K562 (cell line): ENCODE measurements around the gene CNIH3. TPM values are rescaled to one million over a fixed set of nuclear protein-coding genes. Genes with fewer than 3 reads are reported as not detected.

Experiments
- ATAC-seq: fragments of 200-7000 bp; cut with Tn5 transposase; 3 replicates; pipeline ENCODE4 v1.9.1; 2020; ENCODE audit warnings: moderate library complexity
- BruUV-seq: library from RNA; stranded (reverse); fragments of 400-500 nt; replicated peaks from 2 replicates; lab custom pipeline; 2021; lab: Mats Ljungman, UMichigan
- CTCF ChIA-PET: fragments of 300-600 bp; formaldehyde crosslinking; extraction: SDS; loops from one replicate; lab custom pipeline; 2021; ENCODE audit warnings: low intra/inter-chr PET ratio; lab: Yijun Ruan, JAX
- POLR2A ChIA-PET: fragments of 300-600, 350-650 bp; sonication (Branson Sonifier 250); formaldehyde crosslinking; extraction: SDS; loops from one replicate; lab custom pipeline; 2021; ENCODE audit warnings: antibody characterized with exemption, inconsistent platforms; lab: Yijun Ruan, JAX
- DNase-seq, 4 experiments: peaks; one replicate each; pipeline versions ENCODE4 v3.0.0 to v3.0.0-alpha.2; 2011 to 2018; ENCODE audit warnings: low spot score in 3 of 4, mixed read lengths in 3 of 4; ENCODE audit errors: extremely low read depth in 1 of 4
- FAIRE-seq: peaks from 2 replicates; lab custom pipeline; 2011; peaks lifted over from hg19 to GRCh38; lab: Jason Lieb, UNC
- H2AFZ ChIP-seq: 2 replicates; pipeline ENCODE4 v1.6.0; 2011; ENCODE audit warnings: low read depth, low read length, control low read depth, inconsistent platforms
- H3K27ac ChIP-seq: fragments of 200-600 bp; 3 replicates; pipeline ENCODE4 v1.8.0; 2011; ENCODE audit warnings: low read depth, mild to moderate bottlenecking, control low read depth, inconsistent platforms, low read length, moderate library complexity, mixed read lengths; ENCODE audit errors: extremely low read depth
- H3K27me3 ChIP-seq, 2 experiments: fragments of 300-600 bp in 1 of 2; 2 replicates in 1 of 2; 3 replicates in 1 of 2; pipeline versions ENCODE4 v1.6.0 to v1.8.0; 2011; ENCODE audit warnings: inconsistent platforms in 2 of 2, low read length in 2 of 2, mild to moderate bottlenecking in 1 of 2, mixed read lengths in 1 of 2, moderate library complexity in 1 of 2; ENCODE audit not compliant: control insufficient read depth in 2 of 2, insufficient read depth in 2 of 2
- H3K36me3 ChIP-seq: fragments of 300-600 bp; 3 replicates; pipeline ENCODE4 v1.8.0; 2011; ENCODE audit warnings: mild to moderate bottlenecking, low read length, inconsistent platforms; ENCODE audit not compliant: control insufficient read depth, insufficient read depth
- H3K4me1 ChIP-seq, 2 experiments: fragments of 200-600 bp in 1 of 2; replicated peaks in 1 of 2; 2 replicates in 1 of 2; 3 replicates in 1 of 2; pipeline versions ENCODE4 v1.5.1 to v1.8.0; 2011; ENCODE audit warnings: inconsistent platforms in 2 of 2, low read length in 2 of 2, mild to moderate bottlenecking in 1 of 2, mixed read lengths in 1 of 2, moderate library complexity in 1 of 2; ENCODE audit not compliant: control insufficient read depth in 2 of 2, insufficient read depth in 2 of 2
- H3K4me2 ChIP-seq: 2 replicates; pipeline ENCODE4 v1.6.1; 2011; ENCODE audit warnings: low read length, control low read depth, inconsistent platforms, mixed read lengths; ENCODE audit not compliant: insufficient read depth
- H3K4me3 ChIP-seq: fragments of 200-600 bp; sonication (generic), shearing (Covaris generic); 2 replicates; pipeline ENCODE4 v1.5.1; 2016; ENCODE audit warnings: control low read depth, inconsistent platforms
- H3K79me2 ChIP-seq: fragments of 200-600 bp; 3 replicates; pipeline ENCODE4 v1.8.0; 2011; ENCODE audit warnings: low read length, inconsistent platforms; ENCODE audit not compliant: control insufficient read depth, insufficient read depth
- H3K9ac ChIP-seq, 2 experiments: 2 replicates each; pipeline versions ENCODE4 v1.6.0 to v1.6.1; 2011; ENCODE audit warnings: low read depth in 2 of 2, low read length in 2 of 2, control low read depth in 1 of 2, inconsistent platforms in 1 of 2, mild to moderate bottlenecking in 1 of 2, mixed read lengths in 1 of 2; ENCODE audit not compliant: insufficient read depth in 1 of 2
- H3K9me1 ChIP-seq: one replicate; pipeline ENCODE4 v1.6.0; 2011; ENCODE audit warnings: inconsistent platforms, mild to moderate bottlenecking, low read length, moderate library complexity; ENCODE audit not compliant: control insufficient read depth, insufficient read depth
- H3K9me3 ChIP-seq: replicated peaks from 2 replicates; pipeline ENCODE4 v1.5.1; 2011; ENCODE audit warnings: low read depth, low read length, inconsistent platforms; ENCODE audit not compliant: control insufficient read depth, insufficient read depth
- H4K20me1 ChIP-seq: replicated peaks from 2 replicates; pipeline ENCODE4 v1.6.1; 2011; ENCODE audit warnings: low read length, inconsistent platforms, mixed read lengths; ENCODE audit not compliant: control insufficient read depth, insufficient read depth
- CUX1 ChIP-seq: fragments of 200-800 bp; sonication (Bioruptor generic); IDR thresholded peaks from 2 replicates; pipeline ENCODE4 v1.6.1; 2016; ENCODE audit warnings: missing genetic modification characterization, missing compliant biosample characterization
- JUND ChIP-seq, 2 experiments: IDR thresholded peaks; 2 replicates in 1 of 2; 3 replicates in 1 of 2; pipeline ENCODE4 v1.6.1; 2011; ENCODE audit warnings: borderline replicate concordance in 2 of 2, low read depth in 2 of 2, low read length in 2 of 2, improper control_type of control experiment in 1 of 2, missing biosample characterization in 1 of 2, missing genetic modification characterization in 1 of 2, missing genetic modification reagents in 1 of 2
- NFIC ChIP-seq: fragments of 450-650 bp; IDR thresholded peaks from 2 replicates; pipeline ENCODE4 v1.6.1; 2017; ENCODE audit warnings: mild to moderate bottlenecking, inconsistent platforms
- RBM25 ChIP-seq: fragments of 200-400 bp; formaldehyde crosslinking; IDR thresholded peaks from 2 replicates; pipeline ENCODE4 v1.6.1; 2018; ENCODE audit warnings: low read length, low read depth, moderate library complexity; ENCODE audit not compliant: severe bottlenecking
- SRSF1 ChIP-seq: fragments of 200-400 bp; formaldehyde crosslinking; IDR thresholded peaks from 2 replicates; pipeline ENCODE4 v1.6.1; 2017; ENCODE audit warnings: mild to moderate bottlenecking, low read depth, low read length, moderate library complexity
- ZNF551 ChIP-seq: fragments of 250-450 bp; sonication (Bioruptor Pico); IDR thresholded peaks from 2 replicates; pipeline ENCODE4 v1.5.0; 2021; ENCODE audit warnings: mild to moderate bottlenecking, moderate library complexity
- WGBS: fragments of 100-300 bp; shearing (Covaris generic); methylation state at CpG from one replicate; pipeline ENCODE4 v1.1.6; 2016; ENCODE audit warnings: low coverage, mixed read lengths; ENCODE audit not compliant: insufficient coverage; ENCODE audit errors: missing lambda C conversion rate; 5-methylcytosine and 5-hydroxymethylcytosine counted together
- in situ Hi-C: fragments of 300-500 bp; cut with MboI; formaldehyde crosslinking; loops from 4 replicates; pipeline ENCODE4 v1.15.0; 2018; ENCODE audit warnings: inconsistent platforms, mixed read lengths
- intact Hi-C: fragments of 100-400 bp; cut with micrococcal nuclease; formaldehyde crosslinking; loops from 2 replicates; pipeline ENCODE4 v1.14.2; 2022
- polyA plus RNA-seq, 8 experiments: library from polyadenylated mRNA; depleted of rRNA in 4 of 8; stranded (reverse) in 5 of 8; unstranded in 3 of 8; fragments of >200 nt; fragmentation: Nextera tagmentation in 2 of 8; fragmentation: Illumina TruSeq in 1 of 8; extraction: Ambion mirVana in 2 of 8; extraction: Trizol in 1 of 8; gene quantifications; 2 replicates each; pipeline versions ENCODE4 v1.2.1 to v1.2.3, GENCODE V29; 2011 to 2014; ENCODE audit warnings: inconsistent platforms in 1 of 8, missing spikeins in 1 of 8
- total RNA-seq, 7 experiments: library from RNA; depleted of rRNA in 6 of 7; stranded (reverse); fragments of >200 nt in 6 of 7; fragmentation: Illumina TruSeq in 2 of 7; extraction: Trizol in 2 of 7; gene quantifications; 2 replicates each; pipeline versions ENCODE4 v1.2.1 to v1.2.3, GENCODE V29; 2011 to 2021; ENCODE audit warnings: low replicate concordance in 1 of 7

The CNIH3 gene
- total and polyA plus RNA-seq, 9 of the 15 experiments (the other 6 are each of a cell fraction or from before 2014, with no cell fraction given): 0.14 to 1.8 (median 0.79) TPM

DNA sequence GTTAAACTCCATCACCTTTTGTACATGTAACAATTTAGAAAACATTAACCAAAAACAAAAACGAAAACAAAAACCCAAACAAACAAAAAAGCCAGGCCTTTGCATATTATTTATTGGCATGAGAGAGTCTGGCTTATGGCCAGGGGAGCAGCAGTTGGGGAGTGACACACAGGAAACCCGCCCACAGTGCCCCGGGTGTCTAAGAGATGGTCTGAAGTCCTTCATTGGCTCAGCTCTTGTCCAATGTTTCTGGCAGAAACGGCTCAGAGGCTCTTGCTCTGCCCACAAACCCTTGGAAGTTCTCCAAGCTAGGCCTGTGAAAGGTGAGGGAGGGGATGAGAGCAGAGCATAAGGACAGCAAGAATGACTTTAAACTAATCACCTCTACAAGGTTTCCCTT is 131.5 kb downstream of the CNIH3 start:
- DNase-seq: no peak
- Histone ChIP-seq H3K36me3 (no peaks in the 10 kb centered on the region), H3K27me3 (peaks cover 2 to 25% of the 10 kb centered on the region in 2 experiments; a peak in 4 of 5 replicates), H3K4me2 (no peak overlapping the region), H3K4me3 (no peak overlapping the region), H3K9me1 (no peaks in the 10 kb centered on the region), H2AFZ (no peak overlapping the region), H3K27ac (no peak overlapping the region), H3K79me2 (no peaks in the 10 kb centered on the region), H3K4me1 (no peaks in the 10 kb centered on the region), H4K20me1 (no peaks in the 10 kb centered on the region), H3K9me3 (no peaks in the 10 kb centered on the region), H3K9ac (no peak overlapping the region)
- in situ Hi-C loops: no loop called here
- CTCF ChIA-PET: no interaction called here
- no peak for FAIRE-seq
- no peak for TF ChIP-seq SRSF1
- no peak for TF ChIP-seq RBM25
- no peak for TF ChIP-seq JUND (IDR thresholded peaks at IDR 0.05; ENCODE audit: borderline replicate concordance, low read depth, low read length)
- no peak for TF ChIP-seq JUND (tag; IDR thresholded peaks at IDR 0.05; ENCODE audit: borderline replicate concordance, low read depth, low read length)
- TF ChIP-seq NFIC: 0 out of 2 replicates have a peak, but pooled peaks have one; percentile 12
- TF ChIP-seq ZNF551 (CRISPR knock-in tag): no peak
- intact Hi-C loops: no loop called here
- ATAC-seq: no peak
- POLR2A ChIA-PET: no interaction called here
- WGBS: 1% methylated on average over 4 of the region's 4 CpGs
- BruUV-seq: no TSS peak

DNA sequence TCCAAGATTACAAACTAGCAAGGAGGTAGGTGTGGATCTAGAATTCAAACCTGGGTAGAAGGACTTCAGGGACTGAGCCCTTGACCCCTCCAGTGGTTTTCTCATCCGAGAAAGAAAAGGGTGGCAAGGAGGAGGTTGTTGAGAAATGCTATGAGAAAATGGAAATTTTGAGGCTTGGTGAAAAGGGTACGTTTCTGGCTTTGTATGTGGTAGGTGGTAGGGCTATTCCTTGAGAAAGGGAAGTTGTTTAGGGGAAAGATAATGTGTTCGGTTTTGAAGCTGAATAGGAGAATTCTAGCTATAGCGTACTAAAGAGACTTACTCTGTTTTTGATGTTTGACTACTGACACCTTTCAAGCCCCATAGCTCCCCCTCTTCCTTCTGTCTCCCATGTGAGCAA is 133.8 kb downstream of the CNIH3 start:
- H3K4me1 ChIP-seq: no peaks in the 10 kb centered on the region
- no peak for TF ChIP-seq CUX1 (CRISPR knock-in tag)
- DNase-seq (no peak), ATAC-seq (no peak), FAIRE-seq (no peak)
- ChIA-PET POLR2A (no interaction called here), CTCF (no interaction called here)
- H3K9me1 ChIP-seq: no peaks in the 10 kb centered on the region
- intact Hi-C loops (no loop called here), in situ Hi-C loops (no loop called here)
- no peaks in the 10 kb centered on the region for H4K20me1 ChIP-seq
- H3K27me3 ChIP-seq: peaks cover 2 to 14% of the 10 kb centered on the region in 2 experiments; a peak in 2 of 5 replicates
- BruUV-seq: no TSS peak
- H3K79me2 ChIP-seq: no peaks in the 10 kb centered on the region
- H3K36me3 ChIP-seq: no peaks in the 10 kb centered on the region
- H3K9ac ChIP-seq: no peak overlapping the region
- no peak overlapping the region for H3K27ac ChIP-seq
- H2AFZ ChIP-seq: no peak overlapping the region
- no peaks in the 10 kb centered on the region for H3K9me3 ChIP-seq
- no peak overlapping the region for H3K4me2 ChIP-seq
- H3K4me3 ChIP-seq: no peak overlapping the region
- WGBS: 0% methylated on average over 4 of the region's 4 CpGs
